ENCODE results near the gene ZFAND3. TPM values are rescaled to one million over a fixed set of nuclear protein-coding genes. Genes with fewer than 3 reads are reported as not detected.

The ZFAND3 gene
- total RNA-seq, 4 donors from 2014 or later, result 46.3 to 73.6 (median 49.3) TPM

DNA sequence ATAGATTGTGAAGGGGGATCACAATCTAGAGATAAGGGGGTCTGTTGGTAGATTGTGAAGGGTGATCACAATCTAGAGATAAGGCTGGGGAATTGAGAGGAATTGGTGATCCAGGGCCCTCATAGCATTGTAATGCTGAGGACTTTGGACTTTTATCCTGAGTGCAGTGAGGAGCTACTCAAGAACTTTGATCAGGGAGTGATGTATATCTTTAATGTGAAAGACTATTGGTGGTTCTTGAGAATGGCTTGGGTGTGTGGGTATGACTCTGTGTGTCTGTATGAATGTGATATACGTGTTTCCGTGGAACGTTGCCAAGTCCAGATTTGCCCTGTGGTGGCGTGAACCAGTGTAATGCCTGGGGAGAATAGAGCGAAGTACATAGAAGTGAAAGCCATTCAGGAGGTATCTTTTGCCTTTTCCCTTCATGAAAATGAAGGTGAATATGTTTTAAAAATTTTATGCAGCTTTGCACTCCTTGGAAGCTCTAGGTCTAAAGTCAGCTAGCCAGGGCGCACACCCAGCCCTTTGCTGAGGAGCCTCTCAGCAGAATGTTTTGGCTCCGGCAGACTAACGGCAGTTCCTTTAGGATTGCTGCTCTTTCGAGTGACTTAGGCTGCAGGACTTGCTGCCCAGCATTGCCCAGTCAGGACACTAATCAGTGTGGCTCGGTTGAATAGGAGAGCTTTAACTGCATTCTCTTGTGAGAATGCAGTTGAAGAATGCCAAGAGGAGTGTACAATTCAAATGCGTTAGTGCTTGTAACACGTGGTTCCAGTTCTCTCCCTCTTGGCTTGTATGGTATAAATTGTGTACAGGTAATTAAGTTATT, 3.5 kb downstream of the ZFAND3 start:
- ATAC-seq, result no peak
- no peak overlapping the region for H3K27ac ChIP-seq

DNA sequence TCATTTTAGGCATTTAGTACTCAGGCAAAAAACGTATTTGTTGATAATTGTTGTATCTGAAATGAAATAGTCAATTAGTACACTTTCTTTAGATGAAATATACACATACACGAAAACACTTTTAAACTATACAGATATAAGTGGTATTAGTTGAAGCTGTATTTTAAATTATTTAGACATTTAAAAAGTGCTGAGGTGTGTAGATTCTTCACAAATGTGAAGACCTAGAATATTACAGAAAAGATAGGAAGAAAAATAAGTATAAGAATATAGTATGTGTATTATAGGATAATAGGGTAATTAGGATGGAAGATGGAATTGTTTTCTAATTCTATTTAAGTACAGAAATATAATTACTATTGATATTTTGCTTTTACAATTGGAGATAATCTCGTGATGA, 4.6 kb downstream of the ZFAND3 start:
- TF ChIP-seq, protein P1, sequence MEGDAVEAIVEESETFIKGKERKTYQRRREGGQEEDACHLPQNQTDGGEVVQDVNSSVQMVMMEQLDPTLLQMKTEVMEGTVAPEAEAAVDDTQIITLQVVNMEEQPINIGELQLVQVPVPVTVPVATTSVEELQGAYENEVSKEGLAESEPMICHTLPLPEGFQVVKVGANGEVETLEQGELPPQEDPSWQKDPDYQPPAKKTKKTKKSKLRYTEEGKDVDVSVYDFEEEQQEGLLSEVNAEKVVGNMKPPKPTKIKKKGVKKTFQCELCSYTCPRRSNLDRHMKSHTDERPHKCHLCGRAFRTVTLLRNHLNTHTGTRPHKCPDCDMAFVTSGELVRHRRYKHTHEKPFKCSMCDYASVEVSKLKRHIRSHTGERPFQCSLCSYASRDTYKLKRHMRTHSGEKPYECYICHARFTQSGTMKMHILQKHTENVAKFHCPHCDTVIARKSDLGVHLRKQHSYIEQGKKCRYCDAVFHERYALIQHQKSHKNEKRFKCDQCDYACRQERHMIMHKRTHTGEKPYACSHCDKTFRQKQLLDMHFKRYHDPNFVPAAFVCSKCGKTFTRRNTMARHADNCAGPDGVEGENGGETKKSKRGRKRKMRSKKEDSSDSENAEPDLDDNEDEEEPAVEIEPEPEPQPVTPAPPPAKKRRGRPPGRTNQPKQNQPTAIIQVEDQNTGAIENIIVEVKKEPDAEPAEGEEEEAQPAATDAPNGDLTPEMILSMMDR (IDR thresholded peaks at IDR 0.05), result no peak
- TF ChIP-seq POLR2AphosphoS5 (IDR thresholded peaks at IDR 0.05), result no peak
- no peak for TF ChIP-seq EP300 (IDR thresholded peaks at IDR 0.05)
- TF ChIP-seq POLR2A (IDR thresholded peaks at IDR 0.05), result no peak
- WGBS, 2 donors (ENCODE audit: low coverage in 1 of 2), result 68 to 79% methylated on average over 3 of the region's 3 CpGs
- no peaks in the 10 kb centered on the region for H3K27me3 ChIP-seq
- H3K4me3 ChIP-seq, result no peak overlapping the region
- no peak overlapping the region for H3K27ac ChIP-seq
- H3K4me1 ChIP-seq, result peaks cover 0 to 88% (median 33%) of the 10 kb centered on the region in 3 donors
- H3K36me3 ChIP-seq, result no peaks in the 10 kb centered on the region
- no peaks in the 10 kb centered on the region for H3K9me3 ChIP-seq
- no peak for ATAC-seq

More for the DNA sequence above, 3.5 kb downstream of the ZFAND3 start:
- 24 to 40% methylated on average over 10 to 11 of the region's 12 CpGs for WGBS, 2 donors (ENCODE audit: low coverage in 1 of 2)
- Histone ChIP-seq H3K4me1 (peaks cover 0 to 81% (median 31%) of the 10 kb centered on the region in 3 donors), H3K4me3 (peak overlapping the region in 1 of 2 donors; percentile 9), H3K36me3 (no peaks in the 10 kb centered on the region), H3K27me3 (no peaks in the 10 kb centered on the region), H3K9me3 (no peaks in the 10 kb centered on the region)
- TF ChIP-seq POLR2AphosphoS5 (IDR thresholded peaks at IDR 0.05), result no peak
- TF ChIP-seq POLR2A (IDR thresholded peaks at IDR 0.05), result no peak
- TF ChIP-seq, protein P1 (IDR thresholded peaks at IDR 0.05), result no peak
- no peak for TF ChIP-seq EP300 (IDR thresholded peaks at IDR 0.05)

DNA sequence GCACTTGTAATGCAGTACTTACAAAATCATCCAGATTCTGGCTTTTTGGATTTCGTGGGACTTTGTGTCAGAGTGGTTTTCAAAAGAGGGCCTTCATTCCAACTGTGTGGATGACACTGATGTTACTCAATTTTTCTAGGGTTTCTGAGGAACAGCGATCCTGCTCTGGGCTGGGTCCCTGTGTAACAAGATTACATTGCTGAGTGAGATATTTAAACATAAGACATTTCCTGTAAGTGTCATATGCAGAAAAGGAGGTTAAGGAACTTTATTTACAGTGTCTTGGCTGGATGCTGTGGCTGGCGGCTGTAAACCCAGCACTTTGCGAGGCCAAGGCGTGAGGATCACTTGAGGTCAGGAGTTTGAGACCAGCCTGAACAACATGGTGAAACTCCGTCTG, 6.7 kb downstream of the ZFAND3 start:
- TF ChIP-seq, protein P1 (IDR thresholded peaks at IDR 0.05), result no peak
- TF ChIP-seq EP300 (IDR thresholded peaks at IDR 0.05) (no peak), POLR2A (IDR thresholded peaks at IDR 0.05) (no peak), POLR2AphosphoS5 (IDR thresholded peaks at IDR 0.05) (no peak)
- no peaks in the 10 kb centered on the region for H3K9me3 ChIP-seq
- H3K27ac ChIP-seq, result no peak overlapping the region
- no peaks in the 10 kb centered on the region for H3K27me3 ChIP-seq
- WGBS, 2 donors (ENCODE audit: low coverage in 1 of 2), result 79 to 91% methylated on average over 6 of the region's 6 CpGs
- peak; percentile 75 for ATAC-seq
- no peaks in the 10 kb centered on the region for H3K36me3 ChIP-seq
- peaks cover 0 to 97% (median 32%) of the 10 kb centered on the region in 3 donors for H3K4me1 ChIP-seq
- H3K4me3 ChIP-seq, result no peak overlapping the region

DNA sequence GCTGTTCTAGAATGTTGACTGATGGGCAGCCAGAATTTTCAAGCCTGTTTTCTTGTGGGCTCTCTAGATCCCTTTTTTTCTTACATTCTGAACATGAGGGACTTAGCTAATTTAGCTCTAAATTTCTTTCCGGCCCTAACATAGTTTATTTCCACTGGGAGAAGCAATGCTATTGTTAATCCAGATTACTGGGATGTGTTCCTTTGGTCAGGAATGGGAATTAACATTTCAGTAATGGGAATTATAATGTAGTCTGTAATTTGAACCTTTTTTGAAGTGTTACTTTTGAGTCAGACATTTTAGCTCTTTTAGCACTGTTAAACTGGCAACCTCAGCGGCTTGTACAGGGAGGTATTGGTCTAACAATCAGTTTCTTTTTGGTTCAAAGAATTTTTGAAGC, 7.5 kb downstream of the ZFAND3 start:
- H3K36me3 ChIP-seq, result no peaks in the 10 kb centered on the region
- no peak overlapping the region for H3K27ac ChIP-seq
- no peak for TF ChIP-seq POLR2AphosphoS5 (IDR thresholded peaks at IDR 0.05)
- peaks cover 0 to 97% (median 24%) of the 10 kb centered on the region in 3 donors for H3K4me1 ChIP-seq
- WGBS, 2 donors (ENCODE audit: low coverage in 1 of 2), result 61 to 66% methylated on average over 2 of the region's 2 CpGs
- H3K9me3 ChIP-seq, result no peaks in the 10 kb centered on the region
- no peak for ATAC-seq
- no peaks in the 10 kb centered on the region for H3K27me3 ChIP-seq
- H3K4me3 ChIP-seq, result no peak overlapping the region

DNA sequence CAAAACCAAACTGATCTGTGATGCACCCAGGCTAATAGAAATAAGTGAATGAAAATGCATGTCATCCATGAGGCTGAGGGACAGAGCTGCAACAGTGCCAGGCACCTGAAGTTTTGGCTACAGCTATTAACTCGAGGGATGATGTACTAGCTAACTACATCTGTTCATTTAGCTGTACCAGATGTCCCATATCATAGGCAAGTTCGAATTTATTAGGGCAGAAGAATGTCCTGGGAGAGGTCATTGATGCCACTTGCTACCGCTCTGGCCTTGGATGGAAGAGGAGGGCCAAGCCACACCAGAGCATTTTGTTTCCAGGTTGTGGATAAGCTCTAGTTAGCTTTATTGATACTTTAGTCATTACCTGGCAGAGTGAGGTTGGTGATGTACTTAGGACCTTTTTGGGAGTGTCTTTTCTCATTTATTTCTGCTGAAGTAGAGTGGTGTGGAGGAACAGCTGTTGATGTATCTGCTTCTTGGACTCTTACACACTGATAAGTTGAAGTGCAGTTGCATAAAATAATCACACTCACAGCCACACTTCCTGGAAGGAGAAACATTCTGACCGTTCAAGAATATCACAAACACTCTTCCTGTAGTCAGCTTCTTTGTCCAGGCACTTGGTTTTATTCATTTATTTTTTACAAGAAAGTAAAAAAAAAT, 8.2 kb downstream of the ZFAND3 start:
- H3K4me3 ChIP-seq, result no peak overlapping the region
- no peak overlapping the region for H3K27ac ChIP-seq
- H3K4me1 ChIP-seq, result peaks cover 0 to 96% (median 23%) of the 10 kb centered on the region in 3 donors
- TF ChIP-seq POLR2AphosphoS5 (IDR thresholded peaks at IDR 0.05), result no peak
- TF ChIP-seq, protein P1 (IDR thresholded peaks at IDR 0.05), result no peak
- no peak for TF ChIP-seq POLR2A (IDR thresholded peaks at IDR 0.05)
- TF ChIP-seq EP300 (IDR thresholded peaks at IDR 0.05), result no peak
- H3K9me3 ChIP-seq, result no peaks in the 10 kb centered on the region
- no peaks in the 10 kb centered on the region for H3K27me3 ChIP-seq
- WGBS, 2 donors (ENCODE audit: low coverage in 1 of 2), result 33 to 43% methylated on average over 2 to 4 of the region's 4 CpGs
- H3K36me3 ChIP-seq, result no peaks in the 10 kb centered on the region
- ATAC-seq, result no peak
